CD14-positive monocyte (primary cell): ENCODE data around the gene PARD6G. TPM values are rescaled to one million over a fixed set of nuclear protein-coding genes. Genes with fewer than 3 reads are reported as not detected.
A peak's percentile ranks its signal among the peaks of the same experiment; 100 is the strongest.

Experiments
- DNase-seq, 3 donors: peaks; one replicate each; pipeline ENCODE4 v3.0.0-alpha.2; 2011 to 2022
- H2AFZ ChIP-seq: 2 replicates; pipeline ENCODE4 v1.6.0; 2012; ENCODE audit warnings: mild to moderate bottlenecking, low read depth, low read length, inconsistent platforms; ENCODE audit not compliant: insufficient read depth, poor library complexity, severe bottlenecking
- H3K27ac ChIP-seq, 2 donors: 1 replicate in 1 of 2; 2 replicates in 1 of 2; pipeline ENCODE4 v1.5.1; 2012 to 2013; ENCODE audit warnings: low read length in 2 of 2, control low read depth in 1 of 2, inconsistent platforms in 1 of 2, low read depth in 1 of 2, mild to moderate bottlenecking in 1 of 2
- H3K27me3 ChIP-seq, 2 donors: one replicate each; pipeline versions ENCODE4 v1.6.0 to v1.6.1; 2011 to 2013; ENCODE audit warnings: low read length in 2 of 2; ENCODE audit not compliant: control insufficient read depth in 2 of 2, insufficient read depth in 2 of 2
- H3K36me3 ChIP-seq, 2 donors: replicated peaks in 1 of 2; 1 replicate in 1 of 2; 2 replicates in 1 of 2; pipeline versions ENCODE4 v1.5.1 to v1.6.1; 2012 to 2013; ENCODE audit warnings: low read length in 2 of 2, control low read depth in 1 of 2, inconsistent platforms in 1 of 2, mild to moderate bottlenecking in 1 of 2; ENCODE audit not compliant: insufficient read depth in 2 of 2, control insufficient read depth in 1 of 2
- H3K4me1 ChIP-seq, 2 donors: 1 replicate in 1 of 2; 2 replicates in 1 of 2; pipeline versions ENCODE4 v1.5.1 to v1.6.1; 2012 to 2013; ENCODE audit warnings: low read length in 2 of 2, control low read depth in 1 of 2, inconsistent platforms in 1 of 2, mild to moderate bottlenecking in 1 of 2, moderate library complexity in 1 of 2; ENCODE audit not compliant: insufficient read depth in 2 of 2, control insufficient read depth in 1 of 2
- H3K4me2 ChIP-seq: replicated peaks from 2 replicates; pipeline ENCODE3; 2012; ENCODE audit warnings: low read length, moderate library complexity, mild to moderate bottlenecking; ENCODE audit not compliant: poor library complexity, severe bottlenecking; ENCODE audit errors: extremely low read depth
- H3K4me3 ChIP-seq, 3 experiments: fragments of 200-600 bp in 1 of 3; sonication (generic) in 1 of 3; replicated peaks in 1 of 3; 1 replicate in 2 of 3; 2 replicates in 1 of 3; pipeline ENCODE4 v1.5.1; 2011 to 2013; ENCODE audit warnings: low read length in 3 of 3, mild to moderate bottlenecking in 3 of 3, control low read depth in 2 of 3, low read depth in 2 of 3, inconsistent platforms in 1 of 3, moderate library complexity in 1 of 3
- H3K79me2 ChIP-seq: 2 replicates; pipeline ENCODE4 v1.6.0; 2012; ENCODE audit warnings: mild to moderate bottlenecking, control low read depth, inconsistent platforms, low read length, moderate library complexity; ENCODE audit not compliant: insufficient read depth
- H3K9ac ChIP-seq: 2 replicates; pipeline ENCODE4 v1.6.0; 2017; ENCODE audit warnings: low read length, mild to moderate bottlenecking; ENCODE audit not compliant: insufficient read depth, poor library complexity, severe bottlenecking
- H3K9me3 ChIP-seq, 2 donors: replicated peaks in 1 of 2; 1 replicate in 1 of 2; 2 replicates in 1 of 2; pipeline versions ENCODE4 v1.5.1 to v1.6.1; 2012 to 2013; ENCODE audit warnings: low read length in 2 of 2, control low read depth in 1 of 2; ENCODE audit not compliant: control insufficient read depth in 1 of 2, insufficient read depth in 1 of 2
- H4K20me1 ChIP-seq: 2 replicates; pipeline ENCODE4 v1.6.0; 2012; ENCODE audit warnings: mild to moderate bottlenecking, low read length, control low read depth, moderate library complexity; ENCODE audit not compliant: insufficient read depth
- H3K27ac Mint-ChIP-seq, 7 donors: one replicate each; pipeline ENCODE4 v1.8.0; 2020; ENCODE audit warnings: mild to moderate bottlenecking in 7 of 7, mixed read lengths in 7 of 7, moderate library complexity in 6 of 7, inconsistent platforms in 2 of 7
- H3K27me3 Mint-ChIP-seq, 3 donors: one replicate each; pipeline ENCODE4 v1.8.0; 2021 to 2022; ENCODE audit warnings: low read depth in 3 of 3, mild to moderate bottlenecking in 3 of 3, mixed read lengths in 3 of 3, moderate library complexity in 3 of 3, inconsistent platforms in 1 of 3
- H3K36me3 Mint-ChIP-seq, 2 donors: one replicate each; pipeline ENCODE4 v1.8.0; 2020; ENCODE audit warnings: mixed read lengths in 2 of 2, inconsistent platforms in 1 of 2, mild to moderate bottlenecking in 1 of 2
- H3K4me1 Mint-ChIP-seq: one replicate; pipeline ENCODE4 v1.8.0; 2020; ENCODE audit warnings: mild to moderate bottlenecking, mixed read lengths
- H3K4me3 Mint-ChIP-seq, 2 donors: one replicate each; pipeline ENCODE4 v1.8.0; 2020; ENCODE audit warnings: mild to moderate bottlenecking in 2 of 2, mixed read lengths in 2 of 2, moderate library complexity in 1 of 2
- H3K9me3 Mint-ChIP-seq, 7 donors: one replicate each; pipeline ENCODE4 v1.8.0; 2020 to 2022; ENCODE audit warnings: mixed read lengths in 7 of 7, mild to moderate bottlenecking in 6 of 7, moderate library complexity in 6 of 7, inconsistent platforms in 2 of 7
- WGBS: methylation state at CpG from one replicate; pipeline ENCODE4 v1.1.5; 2013; ENCODE audit warnings: missing lambda C conversion rate; ENCODE audit not compliant: insufficient coverage; 5-methylcytosine and 5-hydroxymethylcytosine counted together
- intact Hi-C, 2 donors: fragments of 100-400 bp; cut with micrococcal nuclease; formaldehyde crosslinking; loops; one replicate each; pipeline versions ENCODE4 v1.15.0 to v1.15.1; 2023
- polyA plus RNA-seq, 3 donors: library from polyadenylated mRNA; depleted of rRNA in 1 of 3; unstranded in 2 of 3; stranded (reverse) in 1 of 3; fragments of 300-500 nt in 2 of 3; fragments of >200 nt in 1 of 3; fragmentation: Illumina TruSeq in 2 of 3; gene quantifications; 1 replicate in 2 of 3; 2 replicates in 1 of 3; pipeline ENCODE4 v1.2.3, GENCODE V29; 2012 to 2021
- TF ChIP-seq, protein P1 (sequence below): fragments of 200-600 bp; IDR thresholded peaks from one replicate; pipeline ENCODE4 v1.8.0; 2022; ENCODE audit warnings: antibody characterized with exemption, mild to moderate bottlenecking

PARD6G gene
- polyA plus RNA-seq, 3 donors: not detected

DNA sequence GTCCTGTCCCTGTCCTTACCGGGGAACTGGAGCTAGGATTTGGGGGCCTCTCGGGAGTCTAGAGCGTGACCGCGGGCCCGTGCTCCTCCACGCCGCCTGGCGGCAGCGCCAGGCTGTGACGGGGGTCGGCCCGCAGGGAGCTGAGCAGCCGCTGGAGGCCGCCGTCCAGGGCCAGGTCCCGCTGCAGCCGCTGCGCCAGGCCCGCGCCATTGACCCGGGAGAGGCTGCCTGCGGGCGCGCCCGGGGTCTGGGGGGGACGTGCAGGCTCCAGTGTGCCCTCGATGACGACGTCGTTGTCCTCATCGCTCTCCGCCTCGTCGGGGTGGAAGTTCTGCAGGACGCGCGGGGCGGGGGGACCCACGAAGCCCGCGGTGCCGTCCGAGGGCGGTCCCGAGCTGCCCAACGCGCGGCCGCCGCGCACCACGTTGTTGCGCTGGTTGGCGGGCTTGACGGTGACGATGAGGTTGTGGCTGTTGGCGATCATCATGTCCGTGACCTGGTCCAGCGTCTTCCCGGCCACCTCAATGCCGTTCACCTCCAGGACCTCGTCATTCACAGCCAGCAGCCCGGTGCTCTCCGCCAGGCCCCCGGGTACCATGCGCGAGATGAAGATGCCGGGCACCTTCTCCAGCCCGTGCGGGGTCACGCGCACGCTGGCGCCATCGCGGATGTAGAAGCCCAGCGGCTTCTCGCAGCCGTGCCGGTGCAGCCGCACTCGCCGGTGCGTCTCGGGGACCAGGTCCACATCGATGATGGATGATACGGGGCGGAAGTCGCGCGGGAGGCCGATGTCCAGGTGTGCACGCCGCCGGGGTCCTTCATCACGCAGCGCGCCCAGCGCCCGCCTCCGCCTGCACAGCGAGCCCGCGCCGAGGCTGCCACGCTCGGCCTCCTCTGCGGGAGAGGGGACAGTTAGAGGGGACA lies 87.3 kb downstream of the PARD6G start:
- TF ChIP-seq, protein P1, sequence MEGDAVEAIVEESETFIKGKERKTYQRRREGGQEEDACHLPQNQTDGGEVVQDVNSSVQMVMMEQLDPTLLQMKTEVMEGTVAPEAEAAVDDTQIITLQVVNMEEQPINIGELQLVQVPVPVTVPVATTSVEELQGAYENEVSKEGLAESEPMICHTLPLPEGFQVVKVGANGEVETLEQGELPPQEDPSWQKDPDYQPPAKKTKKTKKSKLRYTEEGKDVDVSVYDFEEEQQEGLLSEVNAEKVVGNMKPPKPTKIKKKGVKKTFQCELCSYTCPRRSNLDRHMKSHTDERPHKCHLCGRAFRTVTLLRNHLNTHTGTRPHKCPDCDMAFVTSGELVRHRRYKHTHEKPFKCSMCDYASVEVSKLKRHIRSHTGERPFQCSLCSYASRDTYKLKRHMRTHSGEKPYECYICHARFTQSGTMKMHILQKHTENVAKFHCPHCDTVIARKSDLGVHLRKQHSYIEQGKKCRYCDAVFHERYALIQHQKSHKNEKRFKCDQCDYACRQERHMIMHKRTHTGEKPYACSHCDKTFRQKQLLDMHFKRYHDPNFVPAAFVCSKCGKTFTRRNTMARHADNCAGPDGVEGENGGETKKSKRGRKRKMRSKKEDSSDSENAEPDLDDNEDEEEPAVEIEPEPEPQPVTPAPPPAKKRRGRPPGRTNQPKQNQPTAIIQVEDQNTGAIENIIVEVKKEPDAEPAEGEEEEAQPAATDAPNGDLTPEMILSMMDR: peak; percentile 82
- H3K4me2 ChIP-seq: peak overlapping the region; percentile 55
- Mint-ChIP-seq H3K9me3 (peaks cover 16 to 27% (median 23%) of the 10 kb centered on the region in 7 donors), H3K36me3 (peaks cover 0 to 20% of the 10 kb centered on the region in 2 donors), H3K4me1 (peaks cover 2% of the 10 kb centered on the region), H3K27me3 (peaks cover 7 to 37% (median 23%) of the 10 kb centered on the region in 3 donors), H3K27ac (no peak overlapping the region), H3K4me3 (peak overlapping the region; percentile 43 to 83)
- no peak overlapping the region for H3K9ac ChIP-seq
- H3K79me2 ChIP-seq: no peaks in the 10 kb centered on the region
- DNase-seq: peak; percentile 12 to 59 (median 36)
- 62% methylated on average over 107 of the region's 109 CpGs for WGBS
- H3K36me3 ChIP-seq: no peaks in the 10 kb centered on the region
- peak overlapping the region; percentile 63 for H2AFZ ChIP-seq
- intact Hi-C loops: loop anchor here (5.0 to 10.0 kb wide), 2 partner anchors 123 to 125 kb away; partner anchors contain the start of gene RBFA (in 1 of the 2)
- peaks cover 6 to 10% of the 10 kb centered on the region in 2 donors for H3K4me1 ChIP-seq
- H3K9me3 ChIP-seq: peaks cover 17 to 21% of the 10 kb centered on the region in 2 donors
- H3K27me3 ChIP-seq: peaks cover 0 to 18% of the 10 kb centered on the region in 2 donors
- H3K27ac ChIP-seq: no peak overlapping the region
- H3K4me3 ChIP-seq: peak overlapping the region in 2 of 3 experiments; percentile 24 to 60
- H4K20me1 ChIP-seq: no peaks in the 10 kb centered on the region

DNA sequence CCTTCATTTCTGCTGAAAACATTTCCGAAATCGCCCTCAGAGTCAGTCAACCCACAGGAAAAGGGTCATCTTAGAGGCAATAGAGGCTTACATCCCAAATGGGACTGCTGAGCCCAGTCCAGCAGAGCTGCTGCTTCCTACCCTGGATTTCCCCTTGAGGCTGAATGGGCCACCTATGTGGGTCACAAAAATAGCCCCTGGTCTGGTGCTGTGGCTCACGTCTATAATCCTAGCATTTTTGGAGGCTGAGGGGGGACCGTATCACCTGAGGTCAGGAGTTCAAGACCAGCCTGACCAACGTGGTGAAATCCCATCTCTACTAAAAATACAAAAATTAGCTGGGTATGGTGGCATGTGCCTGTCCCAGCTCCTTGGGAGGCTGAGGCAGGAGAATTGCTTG lies 88.9 kb downstream of the PARD6G start:
- intact Hi-C loops: loop anchor here (5.0 to 10.0 kb wide), 2 partner anchors 121 to 124 kb away; partner anchors contain the start of gene RBFA (in 1 of the 2)

More for the DNA sequence above, 88.9 kb downstream of the PARD6G start:
- peak overlapping the region in 1 of 2 donors; percentile 46 for H3K4me3 Mint-ChIP-seq
- H3K9me3 ChIP-seq: peaks cover under 1 to 5% of the 10 kb centered on the region in 2 donors
- H3K27ac Mint-ChIP-seq: no peak overlapping the region
- no peak overlapping the region for H3K9ac ChIP-seq
- H3K36me3 ChIP-seq: no peaks in the 10 kb centered on the region
- H3K9me3 Mint-ChIP-seq: peaks cover 4 to 11% (median 8%) of the 10 kb centered on the region in 7 donors
- peaks cover 0 to 18% of the 10 kb centered on the region in 2 donors for H3K27me3 ChIP-seq
- no peak overlapping the region for H3K4me2 ChIP-seq
- no peak overlapping the region for H3K27ac ChIP-seq
- H3K4me1 Mint-ChIP-seq: peaks cover 2% of the 10 kb centered on the region
- H4K20me1 ChIP-seq: no peaks in the 10 kb centered on the region
- no peak for DNase-seq
- peaks cover 7 to 36% (median 22%) of the 10 kb centered on the region in 3 donors for H3K27me3 Mint-ChIP-seq
- H3K4me3 ChIP-seq: no peak overlapping the region
- H3K4me1 ChIP-seq: peaks cover 6 to 10% of the 10 kb centered on the region in 2 donors
- H3K36me3 Mint-ChIP-seq: peaks cover 0 to 19% of the 10 kb centered on the region in 2 donors
- H3K79me2 ChIP-seq: no peaks in the 10 kb centered on the region
- 78% methylated on average over 2 of the region's 5 CpGs for WGBS
- TF ChIP-seq, protein P1: no peak
- H2AFZ ChIP-seq: no peak overlapping the region
